GM21576 (cell line): ENCODE measurements around the gene ANKRD13C.

Experiments used
- ATAC-seq: cut with Tn5 transposase; IDR thresholded peaks from one replicate; pipeline ENCODE4 v1.9.1; 2021; ENCODE audit warnings: mild to moderate bottlenecking, moderate library complexity; ENCODE audit not compliant: unreplicated experiment

ANKRD13C gene

GRCh38 chr1:70299472-70299871 lies 55.0 kb downstream of the ANKRD13C start:
- ATAC-seq, result no peak

- ATAC-seq, result no peak
Observed at GRCh38 chr1:70295749-70296148, 58.8 kb downstream of the ANKRD13C start.

- ATAC-seq, result no peak
Observed at GRCh38 chr1:70293186-70293843, 61.2 kb downstream of the ANKRD13C start.

GRCh38 chr1:70290218-70290617 lies 64.3 kb downstream of the ANKRD13C start:
- ATAC-seq, result no peak

- no peak for ATAC-seq
Observed at GRCh38 chr1:70288166-70288565, 66.4 kb downstream of the ANKRD13C start.

GRCh38 chr1:70286453-70286852 lies 68.1 kb downstream of the ANKRD13C start:
- ATAC-seq, result no peak

- ATAC-seq, result no peak
Observed at GRCh38 chr1:70284366-70284765, 70.2 kb downstream of the ANKRD13C start.

GRCh38 chr1:70278710-70279109 lies 75.8 kb downstream of the ANKRD13C start:
- no peak for ATAC-seq

- ATAC-seq, result no peak
Observed at GRCh38 chr1:70277875-70278274, 76.6 kb downstream of the ANKRD13C start.

- no peak for ATAC-seq
Observed at GRCh38 chr1:70265946-70266345, 88.6 kb downstream of the ANKRD13C start.

- no peak for ATAC-seq
Observed at GRCh38 chr1:70264839-70265238, 89.7 kb downstream of the ANKRD13C start.

GRCh38 chr1:70256664-70257063 lies 97.9 kb downstream of the ANKRD13C start:
- no peak for ATAC-seq

GRCh38 chr1:70248729-70249128 lies 105.8 kb downstream of the ANKRD13C start:
- no peak for ATAC-seq

GRCh38 chr1:70247768-70248167 lies 106.8 kb downstream of the ANKRD13C start:
- no peak for ATAC-seq

GRCh38 chr1:70247122-70247521 lies 107.4 kb downstream of the ANKRD13C start:
- ATAC-seq, result no peak

GRCh38 chr1:70239940-70240339 lies 114.6 kb downstream of the ANKRD13C start:
- no peak for ATAC-seq

GRCh38 chr1:70234733-70235132 lies 119.8 kb downstream of the ANKRD13C start:
- no peak for ATAC-seq

- ATAC-seq, result no peak
Observed at GRCh38 chr1:70231475-70231874, 123.0 kb downstream of the ANKRD13C start.

GRCh38 chr1:70228670-70229069 lies 125.9 kb downstream of the ANKRD13C start:
- ATAC-seq, result no peak

- peak; percentile 63 for ATAC-seq
Observed at GRCh38 chr1:70227439-70227838, 127.1 kb downstream of the ANKRD13C start.

- ATAC-seq, result no peak
Observed at GRCh38 chr1:70224954-70225353, 129.6 kb downstream of the ANKRD13C start.

- no peak for ATAC-seq
Observed at GRCh38 chr1:70222716-70223235, 131.7 kb downstream of the ANKRD13C start.
